PC-9 (cell line): ENCODE data around the gene KIAA0513.

ENCODE experiments used
- CTCF ChIP-seq: fragments of 200-600 bp; sonication (generic); conservative IDR thresholded peaks from 2 replicates; pipeline ENCODE4 v1.6.1; 2017; ENCODE audit warnings: mixed run types, antibody characterized with exemption, mild to moderate bottlenecking, moderate library complexity
- EZH2 ChIP-seq: fragments of 200-600 bp; sonication (generic); IDR thresholded peaks from 2 replicates; pipeline ENCODE4 v1.8.0; 2017; ENCODE audit warnings: antibody characterized with exemption, low read depth

- TF ChIP-seq CTCF (no peak), EZH2 (no peak)
Measured at GRCh38 chr16:85036236-85037049, 8.8 kb downstream of the KIAA0513 start.
